MM.1S (cell line): ENCODE data around the gene LACRT.

Source experiments
- CTCF ChIP-seq: fragments of 300-600 bp; sonication (generic); IDR thresholded peaks from 2 replicates; pipeline ENCODE4 v1.5.1; 2016; ENCODE audit warnings: antibody characterized with exemption, low read length, mixed read lengths
- EZH2 ChIP-seq: fragments of 300-600 bp; sonication (generic); optimal IDR thresholded peaks from 2 replicates; pipeline ENCODE3; 2017; ENCODE audit warnings: low read depth, mild to moderate bottlenecking, antibody characterized with exemption, low read length, mixed read lengths
- EZH2phosphoT487 ChIP-seq: fragments of 300-600 bp; sonication (generic); IDR thresholded peaks from 2 replicates; pipeline ENCODE4 v1.6.1; 2018; ENCODE audit warnings: antibody characterized with exemption, low read length

DNA sequence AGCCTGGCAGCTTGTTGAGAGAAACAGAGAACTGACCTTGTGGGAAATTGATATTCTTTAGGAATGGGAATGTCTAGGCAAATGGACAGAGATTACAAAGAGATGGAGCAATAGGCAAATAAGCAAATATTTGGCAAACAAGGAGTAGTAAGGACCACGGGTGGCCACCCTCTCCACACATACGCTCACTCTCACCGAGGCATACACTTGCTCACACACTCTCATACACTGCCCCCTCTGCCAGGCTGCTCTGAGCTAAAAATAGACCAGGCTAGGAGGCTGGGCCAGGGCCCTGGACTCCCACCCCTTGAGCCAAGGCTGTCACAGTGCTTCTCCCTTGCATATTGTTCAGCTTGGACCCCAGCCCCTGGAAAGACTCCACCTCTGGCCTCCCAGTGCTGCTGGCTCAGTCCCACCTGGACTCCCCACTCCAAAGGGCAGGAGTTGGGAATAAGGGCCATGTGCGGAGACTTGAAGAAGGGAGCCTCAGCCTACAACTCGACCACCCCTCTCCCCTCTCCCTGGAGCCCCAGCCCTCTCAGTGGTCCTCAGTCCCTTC is 47.3 kb downstream of the LACRT start:
- TF ChIP-seq CTCF: no peak
- TF ChIP-seq EZH2: no peak
- TF ChIP-seq EZH2phosphoT487: no peak
